HepG2 (cell line): ENCODE data around the gene PRKCG. TPM values are rescaled to one million over a fixed set of nuclear protein-coding genes. Genes with fewer than 3 reads are reported as not detected.

ENCODE experiments used
- AGO1 ChIP-seq: fragments of 200-400 bp; formaldehyde crosslinking; IDR thresholded peaks from 2 replicates; pipeline ENCODE4 v1.6.1; 2017; ENCODE audit warnings: mild to moderate bottlenecking, low read depth, low read length, moderate library complexity; ENCODE audit not compliant: poor library complexity, severe bottlenecking
- ATAD3A ChIP-seq: sonication (generic); formaldehyde crosslinking; IDR thresholded peaks from 2 replicates; pipeline ENCODE4 v1.4.0; 2020; ENCODE audit warnings: missing genetic modification reagents
- CCDC6 ChIP-seq: sonication (generic); formaldehyde crosslinking; IDR thresholded peaks from 2 replicates; pipeline ENCODE4 v1.8.1; 2022; ENCODE audit warnings: mild to moderate bottlenecking, missing genetic modification reagents, moderate library complexity
- CHD4 ChIP-seq: fragments of 200-600 bp; sonication (generic); IDR thresholded peaks from 2 replicates; pipeline ENCODE4 v1.7.0; 2017; ENCODE audit warnings: mild to moderate bottlenecking, low read length, borderline replicate concordance
- FOXA3 ChIP-seq: IDR thresholded peaks from 2 replicates; pipeline ENCODE4 v1.6.1; 2016; ENCODE audit warnings: missing genetic modification reagents, missing compliant biosample characterization
- GZF1 ChIP-seq: sonication (generic); formaldehyde crosslinking; IDR thresholded peaks from 2 replicates; pipeline ENCODE4 v1.5.1; 2020; ENCODE audit warnings: mild to moderate bottlenecking, missing genetic modification reagents
- HNRNPL ChIP-seq: fragments of 200-400 bp; formaldehyde crosslinking; IDR thresholded peaks from 2 replicates; pipeline ENCODE4 v1.6.1; 2017; ENCODE audit warnings: mild to moderate bottlenecking, low read depth, low read length
- MEIS1 ChIP-seq: sonication (generic); formaldehyde crosslinking; IDR thresholded peaks from 2 replicates; pipeline ENCODE4 v1.9.0; 2021; ENCODE audit warnings: mild to moderate bottlenecking, missing genetic modification reagents, moderate library complexity, borderline replicate concordance
- NFIB ChIP-seq: sonication (generic); formaldehyde crosslinking; IDR thresholded peaks from 2 replicates; pipeline ENCODE4 v1.9.0; 2021; ENCODE audit warnings: missing genetic modification reagents, mild to moderate bottlenecking, borderline replicate concordance
- NR2F6 ChIP-seq, 2 experiments: IDR thresholded peaks; 2 replicates each; pipeline ENCODE4 v1.6.1; 2016; ENCODE audit warnings: antibody characterized with exemption in 1 of 2, mild to moderate bottlenecking in 1 of 2
- RAD51 ChIP-seq: fragments of 450-650 bp; IDR thresholded peaks from 2 replicates; pipeline ENCODE4 v1.6.1; 2016; ENCODE audit warnings: borderline replicate concordance
- RBM39 ChIP-seq: fragments of 200-400 bp; formaldehyde crosslinking; IDR thresholded peaks from one replicate; pipeline ENCODE4 v1.6.1; 2018; ENCODE audit warnings: antibody characterized with exemption, mild to moderate bottlenecking, low read depth, low read length; ENCODE audit not compliant: poor library complexity, severe bottlenecking
- SMARCE1 ChIP-seq: fragments of 450-650 bp; IDR thresholded peaks from 2 replicates; pipeline ENCODE4 v1.6.1; 2017; ENCODE audit warnings: borderline replicate concordance
- SNAPC2 ChIP-seq: sonication (generic); formaldehyde crosslinking; IDR thresholded peaks from 2 replicates; pipeline ENCODE4 v1.8.1; 2022; ENCODE audit warnings: mild to moderate bottlenecking, missing genetic modification reagents
- SP1 ChIP-seq, 2 experiments: fragments of 450-650 bp in 1 of 2; sonication (generic) in 1 of 2; formaldehyde crosslinking in 1 of 2; IDR thresholded peaks; 2 replicates each; pipeline versions ENCODE4 v1.4.0 to v1.6.1; 2016 to 2020; ENCODE audit warnings: missing genetic modification reagents in 1 of 2
- ZNF234 ChIP-seq: sonication (generic); formaldehyde crosslinking; conservative IDR thresholded peaks from 2 replicates; pipeline ENCODE4 v1.5.1; 2020; ENCODE audit warnings: mild to moderate bottlenecking, missing genetic modification reagents
- ZNF317 ChIP-seq: sonication (generic); formaldehyde crosslinking; IDR thresholded peaks from 2 replicates; pipeline ENCODE4 v1.5.0; 2020; ENCODE audit warnings: mild to moderate bottlenecking, missing genetic modification reagents
- ZNF446 ChIP-seq: sonication (generic); formaldehyde crosslinking; IDR thresholded peaks from 2 replicates; pipeline ENCODE4 v1.5.0; 2020; ENCODE audit warnings: mild to moderate bottlenecking, missing genetic modification reagents
- ZNF703 ChIP-seq: sonication (generic); formaldehyde crosslinking; IDR thresholded peaks from 2 replicates; pipeline ENCODE4 v1.5.1; 2020; ENCODE audit warnings: missing genetic modification reagents, mild to moderate bottlenecking, moderate library complexity, borderline replicate concordance
- ZNF713 ChIP-seq: sonication (generic); formaldehyde crosslinking; IDR thresholded peaks from 2 replicates; pipeline ENCODE4 v1.4.0; 2020; ENCODE audit warnings: mild to moderate bottlenecking, missing genetic modification reagents
- ZNF781 ChIP-seq: sonication (generic); formaldehyde crosslinking; IDR thresholded peaks from 2 replicates; pipeline ENCODE4 v1.5.1; 2020; ENCODE audit warnings: borderline replicate concordance, mild to moderate bottlenecking, missing genetic modification reagents; ENCODE audit errors: not compliant biosample characterization
- polyA plus RNA-seq, 8 experiments: library from polyadenylated mRNA; depleted of rRNA in 3 of 8; stranded (reverse) in 7 of 8; unstranded in 1 of 8; fragments of >200 nt; fragmentation: Illumina TruSeq in 4 of 8; extraction: Trizol in 4 of 8; gene quantifications; 2 replicates each; pipeline versions ENCODE4 v1.2.1 to v1.2.3, GENCODE V29; 2011 to 2016; ENCODE audit warnings: low read depth in 4 of 8, missing spikeins in 1 of 8, mixed read lengths in 1 of 8; ENCODE audit not compliant: insufficient read depth in 1 of 8
- total RNA-seq, 5 experiments: library from RNA; depleted of rRNA; stranded (reverse); fragments of >200 nt; fragmentation: Illumina TruSeq; extraction: Trizol; gene quantifications; 2 replicates each; pipeline ENCODE4 v1.2.3, GENCODE V29; 2016; ENCODE audit warnings: low read depth in 1 of 5
- TF ChIP-seq, protein P1 (sequence below): IDR thresholded peaks from 2 replicates; pipeline ENCODE4 v1.6.1; 2012; ENCODE audit warnings: low read length, improper control_type of control experiment
- TF ChIP-seq, protein P2 (sequence below): IDR thresholded peaks from 2 replicates; pipeline ENCODE4 v1.6.1; 2018; ENCODE audit warnings: missing genetic modification reagents
- TF ChIP-seq, protein P3 (sequence below): sonication (generic); formaldehyde crosslinking; IDR thresholded peaks from 2 replicates; pipeline ENCODE4 v1.5.0; 2020; ENCODE audit warnings: missing genetic modification reagents, mild to moderate bottlenecking, borderline replicate concordance

Gene PRKCG
- total and polyA plus RNA-seq, 2 of the 13 experiments (the other 11 are each of a cell fraction or from before 2014, with no cell fraction given) = 0.02 to 0.03 TPM

DNA sequence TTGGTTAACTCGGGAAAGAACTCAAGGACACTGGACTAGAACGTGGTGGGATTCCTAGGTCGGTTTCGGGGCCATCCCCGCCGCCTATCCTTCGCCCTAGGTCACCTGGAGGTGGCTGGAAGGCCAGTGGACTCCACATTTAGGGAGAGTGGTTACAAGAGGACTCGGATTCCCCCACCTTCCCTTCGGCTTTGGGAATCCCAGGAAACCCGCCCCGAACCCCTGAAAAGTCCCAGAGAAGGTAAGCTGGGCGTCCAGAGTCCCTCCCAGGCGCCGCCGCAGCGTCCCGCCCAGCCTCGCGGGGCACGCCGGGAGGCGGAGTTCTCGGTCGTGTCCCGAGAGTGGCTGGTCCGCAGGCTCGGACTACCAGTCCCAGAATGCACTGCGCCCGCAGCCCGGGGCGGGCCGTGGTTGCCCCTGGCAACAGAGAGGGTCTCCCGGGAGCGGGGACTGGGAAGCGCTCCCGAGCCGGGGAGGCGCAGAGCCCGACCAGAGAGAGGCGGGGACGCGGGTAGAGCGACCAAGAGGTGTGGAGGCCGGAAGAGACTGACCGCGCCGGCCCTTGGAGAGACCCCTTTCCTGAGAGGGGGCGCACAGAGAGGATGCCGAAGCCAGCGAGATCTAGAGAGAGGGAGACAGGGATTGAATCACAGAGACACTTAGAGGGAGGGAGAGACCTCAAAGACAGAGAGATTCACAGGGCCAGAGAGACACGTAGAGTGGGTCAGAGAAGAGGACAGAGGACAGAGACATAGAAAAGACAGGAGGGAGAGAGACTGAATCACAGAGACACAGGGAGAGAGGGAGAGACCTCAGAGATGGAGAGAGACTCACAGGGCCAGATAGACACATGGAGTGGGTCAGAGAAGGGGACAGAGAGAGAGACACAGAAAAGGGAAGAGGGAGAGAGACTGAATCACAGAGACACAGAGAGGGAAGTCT is 2.6 kb upstream of the PRKCG start (continued):
- peak; percentile 33 for TF ChIP-seq ZNF781 (CRISPR knock-in tag)
- no peak for TF ChIP-seq RBM39
- TF ChIP-seq ZNF713 = no peak
- TF ChIP-seq, protein P1, sequence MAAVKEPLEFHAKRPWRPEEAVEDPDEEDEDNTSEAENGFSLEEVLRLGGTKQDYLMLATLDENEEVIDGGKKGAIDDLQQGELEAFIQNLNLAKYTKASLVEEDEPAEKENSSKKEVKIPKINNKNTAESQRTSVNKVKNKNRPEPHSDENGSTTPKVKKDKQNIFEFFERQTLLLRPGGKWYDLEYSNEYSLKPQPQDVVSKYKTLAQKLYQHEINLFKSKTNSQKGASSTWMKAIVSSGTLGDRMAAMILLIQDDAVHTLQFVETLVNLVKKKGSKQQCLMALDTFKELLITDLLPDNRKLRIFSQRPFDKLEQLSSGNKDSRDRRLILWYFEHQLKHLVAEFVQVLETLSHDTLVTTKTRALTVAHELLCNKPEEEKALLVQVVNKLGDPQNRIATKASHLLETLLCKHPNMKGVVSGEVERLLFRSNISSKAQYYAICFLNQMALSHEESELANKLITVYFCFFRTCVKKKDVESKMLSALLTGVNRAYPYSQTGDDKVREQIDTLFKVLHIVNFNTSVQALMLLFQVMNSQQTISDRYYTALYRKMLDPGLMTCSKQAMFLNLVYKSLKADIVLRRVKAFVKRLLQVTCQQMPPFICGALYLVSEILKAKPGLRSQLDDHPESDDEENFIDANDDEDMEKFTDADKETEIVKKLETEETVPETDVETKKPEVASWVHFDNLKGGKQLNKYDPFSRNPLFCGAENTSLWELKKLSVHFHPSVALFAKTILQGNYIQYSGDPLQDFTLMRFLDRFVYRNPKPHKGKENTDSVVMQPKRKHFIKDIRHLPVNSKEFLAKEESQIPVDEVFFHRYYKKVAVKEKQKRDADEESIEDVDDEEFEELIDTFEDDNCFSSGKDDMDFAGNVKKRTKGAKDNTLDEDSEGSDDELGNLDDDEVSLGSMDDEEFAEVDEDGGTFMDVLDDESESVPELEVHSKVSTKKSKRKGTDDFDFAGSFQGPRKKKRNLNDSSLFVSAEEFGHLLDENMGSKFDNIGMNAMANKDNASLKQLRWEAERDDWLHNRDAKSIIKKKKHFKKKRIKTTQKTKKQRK = no peak
- TF ChIP-seq GZF1 (CRISPR knock-in tag) = no peak
- TF ChIP-seq MEIS1 = no peak
- TF ChIP-seq NR2F6 (IDR thresholded peaks at IDR 0.05) = no peak
- TF ChIP-seq NR2F6 (CRISPR knock-in tag; IDR thresholded peaks at IDR 0.05) = no peak
- TF ChIP-seq CHD4 = no peak
- no peak for TF ChIP-seq SNAPC2 (CRISPR knock-in tag)
- no peak for TF ChIP-seq ZNF446 (CRISPR knock-in tag)
- TF ChIP-seq, protein P2, sequence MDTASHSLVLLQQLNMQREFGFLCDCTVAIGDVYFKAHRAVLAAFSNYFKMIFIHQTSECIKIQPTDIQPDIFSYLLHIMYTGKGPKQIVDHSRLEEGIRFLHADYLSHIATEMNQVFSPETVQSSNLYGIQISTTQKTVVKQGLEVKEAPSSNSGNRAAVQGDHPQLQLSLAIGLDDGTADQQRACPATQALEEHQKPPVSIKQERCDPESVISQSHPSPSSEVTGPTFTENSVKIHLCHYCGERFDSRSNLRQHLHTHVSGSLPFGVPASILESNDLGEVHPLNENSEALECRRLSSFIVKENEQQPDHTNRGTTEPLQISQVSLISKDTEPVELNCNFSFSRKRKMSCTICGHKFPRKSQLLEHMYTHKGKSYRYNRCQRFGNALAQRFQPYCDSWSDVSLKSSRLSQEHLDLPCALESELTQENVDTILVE = no peak
- no peak for TF ChIP-seq CCDC6 (CRISPR knock-in tag)
- no peak for TF ChIP-seq NFIB (CRISPR knock-in tag)
- no peak for TF ChIP-seq SMARCE1
- no peak for TF ChIP-seq RAD51
- no peak for TF ChIP-seq ZNF317 (CRISPR knock-in tag)
- TF ChIP-seq SP1 (IDR thresholded peaks at IDR 0.05) = no peak
- peak; percentile 90 for TF ChIP-seq SP1 (CRISPR knock-in tag; IDR thresholded peaks at IDR 0.05)
- no peak for TF ChIP-seq ZNF234 (CRISPR knock-in tag)
- TF ChIP-seq, protein P3, sequence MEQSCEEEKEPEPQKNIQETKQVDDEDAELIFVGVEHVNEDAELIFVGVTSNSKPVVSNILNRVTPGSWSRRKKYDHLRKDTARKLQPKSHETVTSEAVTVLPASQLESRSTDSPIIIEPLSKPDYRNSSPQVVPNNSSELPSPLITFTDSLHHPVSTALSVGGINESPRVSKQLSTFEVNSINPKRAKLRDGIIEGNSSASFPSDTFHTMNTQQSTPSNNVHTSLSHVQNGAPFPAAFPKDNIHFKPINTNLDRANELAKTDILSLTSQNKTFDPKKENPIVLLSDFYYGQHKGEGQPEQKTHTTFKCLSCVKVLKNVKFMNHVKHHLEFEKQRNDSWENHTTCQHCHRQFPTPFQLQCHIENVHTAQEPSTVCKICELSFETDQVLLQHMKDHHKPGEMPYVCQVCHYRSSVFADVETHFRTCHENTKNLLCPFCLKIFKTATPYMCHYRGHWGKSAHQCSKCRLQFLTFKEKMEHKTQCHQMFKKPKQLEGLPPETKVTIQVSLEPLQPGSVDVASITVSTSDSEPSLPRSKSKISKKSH = no peak
- TF ChIP-seq ATAD3A (CRISPR knock-in tag) = no peak
- no peak for TF ChIP-seq ZNF703 (CRISPR knock-in tag)
- TF ChIP-seq FOXA3 (CRISPR knock-in tag) = no peak
- no peak for TF ChIP-seq AGO1
- TF ChIP-seq HNRNPL = no peak
